ENCODE data around the gene PIGW.
"Not testable (repeated sequence)": the region's sequence is repeated elsewhere in the genome, so short reads cannot be mapped to it uniquely, and the experiment has no call there.

The PIGW gene

GRCh38 chr17:36508439-36508838 lies 26.3 kb upstream of the PIGW start:
- DNase-seq, result not testable (repeated sequence)

GRCh38 chr17:36509272-36509985 lies 25.4 kb upstream of the PIGW start:
- no peak for DNase-seq

- DNase-seq, result no peak
Observed at GRCh38 chr17:36510636-36511035, 24.2 kb upstream of the PIGW start.

GRCh38 chr17:36511216-36511615 lies 23.6 kb upstream of the PIGW start:
- no peak for DNase-seq

- no peak for DNase-seq
Observed at GRCh38 chr17:36512641-36513040, 22.1 kb upstream of the PIGW start.

GRCh38 chr17:36514856-36515255 lies 19.9 kb upstream of the PIGW start:
- no peak for DNase-seq

GRCh38 chr17:36515837-36516236 lies 18.9 kb upstream of the PIGW start:
- no peak for DNase-seq

GRCh38 chr17:36523113-36523512 lies 11.7 kb upstream of the PIGW start:
- DNase-seq, result no peak

GRCh38 chr17:36524428-36524876 lies 10.3 kb upstream of the PIGW start:
- peak; percentile 16 for DNase-seq

GRCh38 chr17:36525113-36525512 lies 9.7 kb upstream of the PIGW start:
- DNase-seq, result no peak

GRCh38 chr17:36525888-36526287 lies 8.9 kb upstream of the PIGW start:
- DNase-seq, result no peak

- DNase-seq, result no peak
Observed at GRCh38 chr17:36527621-36528250, 7.1 kb upstream of the PIGW start.

- no peak for DNase-seq
Observed at GRCh38 chr17:36529121-36529520, 5.7 kb upstream of the PIGW start.

- DNase-seq, result no peak
Observed at GRCh38 chr17:36532435-36532975, 2.3 kb upstream of the PIGW start.

- DNase-seq, result peak; percentile 63
Observed at GRCh38 chr17:36533935-36534839, 600 bp upstream of the PIGW start.

- DNase-seq, result no peak
Observed at GRCh38 chr17:36535669-36536081, 888 bp downstream of the PIGW start.

GRCh38 chr17:36540696-36541095 lies 5.9 kb downstream of the PIGW start:
- DNase-seq, result no peak

- no peak for DNase-seq
Observed at GRCh38 chr17:36542755-36543154, 8.0 kb downstream of the PIGW start.

- DNase-seq, result peak; percentile 42
Observed at GRCh38 chr17:36544044-36544306, 9.2 kb downstream of the PIGW start.

- peak; percentile 96 for DNase-seq
Observed at GRCh38 chr17:36544307-36545076, 9.7 kb downstream of the PIGW start, which contains the start of gene GGNBP2. TSS of gene GGNBP2 (plus strand) at chr17:36544919. CDS start at chr17:36545725, 806 bp downstream.

GRCh38 chr17:36545077-36545464 lies 10.3 kb downstream of the PIGW start:
- DNase-seq, result no peak
